OCI-LY7 (cell line): ENCODE data around the gene LRRC66.

ENCODE experiments used
- EZH2phosphoT487 ChIP-seq: fragments of 200-600 bp; sonication (generic); IDR thresholded peaks from 2 replicates; pipeline ENCODE4 v1.6.1; 2018; ENCODE audit warnings: low read depth, borderline replicate concordance, mild to moderate bottlenecking, mixed run types, antibody characterized with exemption, low read length, moderate library complexity, mixed read lengths
- TF ChIP-seq, protein P1 (sequence below): fragments of 200-600 bp; sonication (generic); conservative IDR thresholded peaks from 2 replicates; pipeline ENCODE4 v1.5.1; 2014; ENCODE audit warnings: mild to moderate bottlenecking, antibody characterized with exemption, low read length, moderate library complexity, mixed read lengths

- TF ChIP-seq, protein P1, sequence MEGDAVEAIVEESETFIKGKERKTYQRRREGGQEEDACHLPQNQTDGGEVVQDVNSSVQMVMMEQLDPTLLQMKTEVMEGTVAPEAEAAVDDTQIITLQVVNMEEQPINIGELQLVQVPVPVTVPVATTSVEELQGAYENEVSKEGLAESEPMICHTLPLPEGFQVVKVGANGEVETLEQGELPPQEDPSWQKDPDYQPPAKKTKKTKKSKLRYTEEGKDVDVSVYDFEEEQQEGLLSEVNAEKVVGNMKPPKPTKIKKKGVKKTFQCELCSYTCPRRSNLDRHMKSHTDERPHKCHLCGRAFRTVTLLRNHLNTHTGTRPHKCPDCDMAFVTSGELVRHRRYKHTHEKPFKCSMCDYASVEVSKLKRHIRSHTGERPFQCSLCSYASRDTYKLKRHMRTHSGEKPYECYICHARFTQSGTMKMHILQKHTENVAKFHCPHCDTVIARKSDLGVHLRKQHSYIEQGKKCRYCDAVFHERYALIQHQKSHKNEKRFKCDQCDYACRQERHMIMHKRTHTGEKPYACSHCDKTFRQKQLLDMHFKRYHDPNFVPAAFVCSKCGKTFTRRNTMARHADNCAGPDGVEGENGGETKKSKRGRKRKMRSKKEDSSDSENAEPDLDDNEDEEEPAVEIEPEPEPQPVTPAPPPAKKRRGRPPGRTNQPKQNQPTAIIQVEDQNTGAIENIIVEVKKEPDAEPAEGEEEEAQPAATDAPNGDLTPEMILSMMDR, result no peak
- TF ChIP-seq EZH2phosphoT487, result no peak
These were observed 17.5 kb upstream of the LRRC66 start for GRCh38 chr4:52037689-52038102.
